Lower lobe of right lung (tissue), 2 donors: ENCODE data around the gene MBOAT1. TPM values are rescaled to one million over a fixed set of nuclear protein-coding genes. Genes with fewer than 3 reads are reported as not detected.

ENCODE experiments used
- ATAC-seq, 2 donors: fragments of 200-7000 bp; cut with Tn5 transposase; one replicate each; pipeline ENCODE4 v1.9.1; 2020 to 2022; ENCODE audit warnings: mild to moderate bottlenecking in 2 of 2, moderate library complexity in 2 of 2
- DNase-seq: peaks from one replicate; pipeline ENCODE4 v3.0.0-alpha.2; 2020
- H3K27ac ChIP-seq: fragments of 200-600 bp; one replicate; pipeline ENCODE4 v1.8.0; 2022
- H3K27me3 ChIP-seq: fragments of 200-600 bp; one replicate; pipeline ENCODE4 v1.8.0; 2022; ENCODE audit warnings: low read depth
- H3K36me3 ChIP-seq: fragments of 200-600 bp; one replicate; pipeline ENCODE4 v1.8.0; 2022; ENCODE audit warnings: mild to moderate bottlenecking
- H3K4me1 ChIP-seq: fragments of 200-600 bp; one replicate; pipeline ENCODE4 v1.8.0; 2022
- H3K4me3 ChIP-seq: fragments of 200-600 bp; one replicate; pipeline ENCODE4 v1.8.0; 2022; ENCODE audit warnings: mild to moderate bottlenecking
- H3K9me3 ChIP-seq: fragments of 200-600 bp; one replicate; pipeline ENCODE4 v1.8.0; 2022
- CTCF ChIP-seq: fragments of 200-600 bp; IDR thresholded peaks from one replicate; pipeline ENCODE4 v1.8.0; 2022; ENCODE audit warnings: antibody characterized with exemption, mild to moderate bottlenecking
- intact Hi-C: fragments of 100-400 bp; cut with DNase I; formaldehyde crosslinking; loops from one replicate; pipeline ENCODE4 v1.11.0; 2022
- total RNA-seq: library from RNA; stranded (reverse); fragmentation: NEBNext Ultra II Directional; extraction: Animal tissue kit (Norgen Biotek cat#: 25700); gene quantifications from one replicate; pipeline ENCODE4 v1.2.1, GENCODE V29; 2021
- donor health status: DM: no; HTN: yes; CAD: no; lungs with severe emphysema.

The MBOAT1 gene
- total RNA-seq, 1 donor from 2014 or later: 13.1 TPM

- no peak for TF ChIP-seq CTCF
- ATAC-seq: peak; percentile 69 to 73
- Histone ChIP-seq H3K36me3 (no peaks in the 10 kb centered on the region), H3K9me3 (no peaks in the 10 kb centered on the region), H3K4me1 (peaks cover 16% of the 10 kb centered on the region), H3K27ac (peak overlapping the region; percentile 63), H3K27me3 (no peaks in the 10 kb centered on the region), H3K4me3 (no peak overlapping the region)
- DNase-seq: no peak
- intact Hi-C loops: no loop called here
Measured at GRCh38 chr6:20169119-20169557, 43.1 kb downstream of the MBOAT1 start.

GRCh38 chr6:20168690-20169089 lies 43.6 kb downstream of the MBOAT1 start:
- intact Hi-C loops: no loop called here
- no peak for ATAC-seq
- Histone ChIP-seq H3K4me1 (peaks cover 16% of the 10 kb centered on the region), H3K27me3 (no peaks in the 10 kb centered on the region), H3K4me3 (no peak overlapping the region), H3K36me3 (no peaks in the 10 kb centered on the region), H3K9me3 (no peaks in the 10 kb centered on the region), H3K27ac (peak overlapping the region; percentile 63)
- TF ChIP-seq CTCF: no peak
- DNase-seq: no peak

- Histone ChIP-seq H3K4me1 (peaks cover 16% of the 10 kb centered on the region), H3K27ac (no peak overlapping the region), H3K9me3 (no peaks in the 10 kb centered on the region), H3K4me3 (no peak overlapping the region), H3K36me3 (no peaks in the 10 kb centered on the region), H3K27me3 (no peaks in the 10 kb centered on the region)
- DNase-seq: no peak
- no peak for ATAC-seq
- no peak for TF ChIP-seq CTCF
- intact Hi-C loops: no loop called here
Measured at GRCh38 chr6:20167601-20168000, 44.7 kb downstream of the MBOAT1 start.

- H3K4me3 ChIP-seq: no peak overlapping the region
- ATAC-seq: peak; percentile 26 to 33
- H3K27me3 ChIP-seq: no peaks in the 10 kb centered on the region
- DNase-seq: no peak
- H3K27ac ChIP-seq: no peak overlapping the region
- H3K9me3 ChIP-seq: no peaks in the 10 kb centered on the region
- peaks cover 16% of the 10 kb centered on the region for H3K4me1 ChIP-seq
- intact Hi-C loops: no loop called here
- no peaks in the 10 kb centered on the region for H3K36me3 ChIP-seq
- TF ChIP-seq CTCF: no peak
Measured at GRCh38 chr6:20166210-20166609, 46.1 kb downstream of the MBOAT1 start.

GRCh38 chr6:20162515-20162914 lies 49.8 kb downstream of the MBOAT1 start:
- H3K9me3 ChIP-seq: no peaks in the 10 kb centered on the region
- DNase-seq: no peak
- H3K27me3 ChIP-seq: no peaks in the 10 kb centered on the region
- ATAC-seq: no peak
- TF ChIP-seq CTCF: no peak
- H3K4me3 ChIP-seq: no peak overlapping the region
- intact Hi-C loops: no loop called here
- no peaks in the 10 kb centered on the region for H3K36me3 ChIP-seq
- H3K4me1 ChIP-seq: peaks cover 4% of the 10 kb centered on the region
- H3K27ac ChIP-seq: no peak overlapping the region
